Measurements from ENCODE around the gene KIF16B. TPM values are rescaled to one million over a fixed set of nuclear protein-coding genes. Genes with fewer than 3 reads are reported as not detected.

KIF16B gene
- total RNA-seq, 4 donors from 2014 or later: 16.6 to 29.6 (median 20.2) TPM

GRCh38 chr20:16424780-16425179 lies 148.5 kb downstream of the KIF16B start:
- DNase-seq: no peak
- H3K4me1 ChIP-seq: no peaks in the 10 kb centered on the region
- peaks cover 0 to 83% (median 7%) of the 10 kb centered on the region in 3 donors for H3K36me3 ChIP-seq
- no peak overlapping the region for H3K4me3 ChIP-seq
- no peaks in the 10 kb centered on the region for H3K9me3 ChIP-seq
- 73 to 79% methylated on average over 1 of the region's 1 CpG for WGBS, 2 donors
- intact Hi-C loops (cut with DNase I): no loop called here
- H3K27me3 ChIP-seq: no peaks in the 10 kb centered on the region
- H3K27ac ChIP-seq: no peak overlapping the region
- TF ChIP-seq CTCF (IDR thresholded peaks at IDR 0.05) (no peak), POLR2A (IDR thresholded peaks at IDR 0.05) (no peak)

GRCh38 chr20:16423311-16424212 lies 149.7 kb downstream of the KIF16B start:
- no peak for DNase-seq

GRCh38 chr20:16419138-16419715 lies 154.0 kb downstream of the KIF16B start:
- no peak overlapping the region for H3K27ac ChIP-seq
- peaks cover 0 to 62% (median 7%) of the 10 kb centered on the region in 3 donors for H3K36me3 ChIP-seq
- no peaks in the 10 kb centered on the region for H3K27me3 ChIP-seq
- no peak for DNase-seq
- intact Hi-C loops (cut with DNase I): no loop called here
- no peak overlapping the region for H3K4me3 ChIP-seq
- no peaks in the 10 kb centered on the region for H3K4me1 ChIP-seq
- no peaks in the 10 kb centered on the region for H3K9me3 ChIP-seq
- 78 to 91% methylated on average over 2 of the region's 2 CpGs for WGBS, 2 donors
- TF ChIP-seq CTCF (IDR thresholded peaks at IDR 0.05) (no peak), POLR2A (IDR thresholded peaks at IDR 0.05) (no peak)

More at GRCh38 chr20:16423311-16424212, 149.7 kb downstream of the KIF16B start:
- H3K4me1 ChIP-seq: no peaks in the 10 kb centered on the region
- intact Hi-C loops (cut with DNase I): no loop called here
- peaks cover 0 to 79% (median 7%) of the 10 kb centered on the region in 3 donors for H3K36me3 ChIP-seq
- WGBS, 2 donors: 83 to 86% methylated on average over 4 of the region's 4 CpGs
- H3K27me3 ChIP-seq: no peaks in the 10 kb centered on the region
- no peak overlapping the region for H3K27ac ChIP-seq
- no peaks in the 10 kb centered on the region for H3K9me3 ChIP-seq
- no peak for TF ChIP-seq POLR2A (IDR thresholded peaks at IDR 0.05)
- TF ChIP-seq CTCF (IDR thresholded peaks at IDR 0.05): no peak
- H3K4me3 ChIP-seq: no peak overlapping the region

- no peaks in the 10 kb centered on the region for H3K27me3 ChIP-seq
- no peak for DNase-seq
- intact Hi-C loops (cut with DNase I): no loop called here
- no peaks in the 10 kb centered on the region for H3K9me3 ChIP-seq
- no peak for TF ChIP-seq CTCF (IDR thresholded peaks at IDR 0.05)
- TF ChIP-seq POLR2A (IDR thresholded peaks at IDR 0.05): no peak
- H3K4me3 ChIP-seq: no peak overlapping the region
- no peaks in the 10 kb centered on the region for H3K4me1 ChIP-seq
- no peak overlapping the region for H3K27ac ChIP-seq
- peaks cover 0 to 56% (median 3%) of the 10 kb centered on the region in 3 donors for H3K36me3 ChIP-seq
- 92 to 95% methylated on average over 1 of the region's 1 CpG for WGBS, 2 donors
These were observed 154.6 kb downstream of the KIF16B start for GRCh38 chr20:16418616-16419015.

- TF ChIP-seq POLR2A (IDR thresholded peaks at IDR 0.05) (no peak), CTCF (IDR thresholded peaks at IDR 0.05) (no peak)
These were observed 156.2 kb downstream of the KIF16B start for GRCh38 chr20:16417001-16417400.

More at GRCh38 chr20:16417001-16417400, 156.2 kb downstream of the KIF16B start:
- no peaks in the 10 kb centered on the region for H3K27me3 ChIP-seq
- no peaks in the 10 kb centered on the region for H3K4me1 ChIP-seq
- intact Hi-C loops (cut with DNase I): no loop called here
- H3K27ac ChIP-seq: no peak overlapping the region
- no peaks in the 10 kb centered on the region for H3K9me3 ChIP-seq
- WGBS, 2 donors: 77 to 80% methylated on average over 7 to 8 of the region's 8 CpGs
- H3K36me3 ChIP-seq: peaks cover 0 to 55% (median 0%) of the 10 kb centered on the region in 3 donors
- no peak for DNase-seq
- no peak overlapping the region for H3K4me3 ChIP-seq
